K562 (cell line): ENCODE results near the gene MYLK2. TPM values are rescaled to one million over a fixed set of nuclear protein-coding genes. Genes with fewer than 3 reads are reported as not detected.
A peak's percentile ranks its signal among the peaks of the same experiment; 100 is the strongest.

Experiments
- DACH1 ChIP-seq: fragments of 450-650 bp; IDR thresholded peaks from 2 replicates; pipeline ENCODE4 v1.6.1; 2018; ENCODE audit not compliant: partially characterized antibody
- E2F4 ChIP-seq: sonication (generic); formaldehyde crosslinking; IDR thresholded peaks from 2 replicates; pipeline ENCODE4 v1.8.0; 2022; ENCODE audit warnings: mild to moderate bottlenecking, low read depth, missing genetic modification reagents
- ERF ChIP-seq: fragments of 450-650 bp; formaldehyde crosslinking; IDR thresholded peaks from 2 replicates; pipeline ENCODE4 v1.4.0; 2020; ENCODE audit warnings: mild to moderate bottlenecking, mixed read lengths
- FOXA1 ChIP-seq: fragments of 450-650 bp; IDR thresholded peaks from 2 replicates; pipeline ENCODE4 v1.6.1; 2016; ENCODE audit warnings: mild to moderate bottlenecking, borderline replicate concordance
- KDM5B ChIP-seq: fragments of 200-600 bp; sonication (generic); IDR thresholded peaks from 2 replicates; pipeline ENCODE4 v1.6.1; 2012; ENCODE audit warnings: low read depth, mild to moderate bottlenecking, moderate library complexity, low read length, control low read depth, inconsistent platforms; ENCODE audit not compliant: insufficient replicate concordance
- KLF13 ChIP-seq: fragments of 450-650 bp; IDR thresholded peaks from 2 replicates; pipeline ENCODE4 v1.6.1; 2016; ENCODE audit warnings: missing genetic modification characterization, low read depth, mild to moderate bottlenecking, missing compliant biosample characterization, moderate library complexity, borderline replicate concordance
- NR2C2 ChIP-seq, 2 experiments: fragments of 200-800 bp in 1 of 2; sonication (Bioruptor generic) in 1 of 2; sonication (generic) in 1 of 2; formaldehyde crosslinking in 1 of 2; IDR thresholded peaks; 2 replicates each; pipeline versions ENCODE4 v1.6.1 to v1.8.0; 2016 to 2022; ENCODE audit warnings: mild to moderate bottlenecking in 1 of 2, missing compliant biosample characterization in 1 of 2, missing genetic modification characterization in 1 of 2, missing genetic modification reagents in 1 of 2
- NUFIP1 ChIP-seq: fragments of 450-650 bp; IDR thresholded peaks from 2 replicates; pipeline ENCODE4 v1.6.1; 2018; ENCODE audit not compliant: partially characterized antibody
- PML ChIP-seq: IDR thresholded peaks from 2 replicates; pipeline ENCODE4 v1.6.1; 2012; ENCODE audit warnings: low read length, inconsistent platforms
- RAD21 ChIP-seq, 2 experiments: fragments of 250-450 bp in 1 of 2; fragments of 450-650 bp in 1 of 2; sonication (Bioruptor Pico) in 1 of 2; formaldehyde crosslinking in 1 of 2; IDR thresholded peaks in 1 of 2; conservative IDR thresholded peaks in 1 of 2; 2 replicates each; pipeline versions ENCODE4 v1.4.0 to v1.8.0; 2020 to 2022; ENCODE audit warnings: mild to moderate bottlenecking in 2 of 2, moderate library complexity in 1 of 2
- RFX1 ChIP-seq: fragments of 450-650 bp; IDR thresholded peaks from 2 replicates; pipeline ENCODE4 v1.6.1; 2016; ENCODE audit warnings: mild to moderate bottlenecking, moderate library complexity
- RHOXF2B ChIP-seq: fragments of 250-450 bp; sonication (Bioruptor Pico); conservative IDR thresholded peaks from 2 replicates; pipeline ENCODE4 v1.5.1; 2021
- SNIP1 ChIP-seq: fragments of 450-650 bp; IDR thresholded peaks from 2 replicates; pipeline ENCODE4 v1.7.1; 2017; ENCODE audit warnings: low read depth, mild to moderate bottlenecking
- TARDBP ChIP-seq: fragments of 450-650 bp; IDR thresholded peaks from 2 replicates; pipeline ENCODE4 v1.6.1; 2016
- TBP ChIP-seq: optimal IDR thresholded peaks from 2 replicates; pipeline ENCODE3; 2011; ENCODE audit warnings: low read depth, low read length, improper control_type of control experiment
- ZBTB1 ChIP-seq: sonication (generic); formaldehyde crosslinking; IDR thresholded peaks from 2 replicates; pipeline ENCODE4 v1.8.1; 2023; ENCODE audit warnings: missing genetic modification reagents, low read depth, mild to moderate bottlenecking, borderline replicate concordance
- ZNF24 ChIP-seq: fragments of 450-650 bp; IDR thresholded peaks from 2 replicates; pipeline ENCODE4 v1.6.1; 2016
- ZNF282 ChIP-seq: sonication (generic); formaldehyde crosslinking; IDR thresholded peaks from 2 replicates; pipeline ENCODE4 v1.8.1; 2023; ENCODE audit warnings: missing genetic modification reagents
- ZNF436 ChIP-seq: fragments of 250-450, 450-650 bp; sonication (Bioruptor Pico); formaldehyde crosslinking; IDR thresholded peaks from 2 replicates; pipeline ENCODE4 v1.7.0; 2020; ENCODE audit warnings: mild to moderate bottlenecking
- polyA plus RNA-seq, 8 experiments: library from polyadenylated mRNA; depleted of rRNA in 4 of 8; stranded (reverse) in 5 of 8; unstranded in 3 of 8; fragments of >200 nt; fragmentation: Nextera tagmentation in 2 of 8; fragmentation: Illumina TruSeq in 1 of 8; extraction: Ambion mirVana in 2 of 8; extraction: Trizol in 1 of 8; gene quantifications; 2 replicates each; pipeline versions ENCODE4 v1.2.1 to v1.2.3, GENCODE V29; 2011 to 2014; ENCODE audit warnings: inconsistent platforms in 1 of 8, missing spikeins in 1 of 8
- total RNA-seq, 7 experiments: library from RNA; depleted of rRNA in 6 of 7; stranded (reverse); fragments of >200 nt in 6 of 7; fragmentation: Illumina TruSeq in 2 of 7; extraction: Trizol in 2 of 7; gene quantifications; 2 replicates each; pipeline versions ENCODE4 v1.2.1 to v1.2.3, GENCODE V29; 2011 to 2021; ENCODE audit warnings: low replicate concordance in 1 of 7
- TF ChIP-seq, protein P1 (sequence below): fragments of 250-450 bp; sonication (Bioruptor Pico); IDR thresholded peaks from 2 replicates; pipeline ENCODE4 v1.8.0; 2022; ENCODE audit warnings: inconsistent platforms
- TF ChIP-seq, protein P2 (sequence below): sonication (generic); formaldehyde crosslinking; IDR thresholded peaks from 2 replicates; pipeline ENCODE4 v1.8.0; 2023; ENCODE audit warnings: mild to moderate bottlenecking, missing genetic modification reagents
- TF ChIP-seq, protein P3 (sequence below): fragments of 250-450 bp; sonication (Bioruptor Pico); IDR thresholded peaks from 2 replicates; pipeline ENCODE4 v1.5.0; 2021; ENCODE audit warnings: mild to moderate bottlenecking, borderline replicate concordance

The MYLK2 gene
- total and polyA plus RNA-seq, 9 of the 15 experiments (the other 6 are each of a cell fraction or from before 2014, with no cell fraction given) = 0.07 to 0.53 (median 0.18) TPM; not detected in 2

GRCh38 chr20:31835977-31836852, 17.1 kb downstream of the MYLK2 start (continued):
- TF ChIP-seq E2F4 (CRISPR knock-in tag) (no peak), SNIP1 (no peak), ERF (CRISPR knock-in tag) (no peak), ZNF24 (peak; percentile 37; the same call in 1 of the 2 replicates), DACH1 (peak; percentile 36), KDM5B (no peak), KLF13 (tag) (no peak), RAD21 (CRISPR knock-in tag; conservative IDR thresholded peaks at IDR 0.05 in 1 of 2, IDR thresholded peaks at IDR 0.05 in 1 of 2) (no peak), TBP (peak; percentile 24), PML (no peak), ZBTB1 (CRISPR knock-in tag) (peak; percentile 87), ZNF436 (CRISPR knock-in tag) (no peak), FOXA1 (no peak), NR2C2 (CRISPR knock-in tag; IDR thresholded peaks at IDR 0.05) (no peak), NR2C2 (tag; IDR thresholded peaks at IDR 0.05) (no peak), ZNF282 (CRISPR knock-in tag) (no peak), RFX1 (no peak), RHOXF2B (CRISPR knock-in tag) (no peak), TARDBP (0 out of 2 replicates have a peak, but pooled peaks have one; percentile 52), NUFIP1 (no peak)
- TF ChIP-seq, protein P1, sequence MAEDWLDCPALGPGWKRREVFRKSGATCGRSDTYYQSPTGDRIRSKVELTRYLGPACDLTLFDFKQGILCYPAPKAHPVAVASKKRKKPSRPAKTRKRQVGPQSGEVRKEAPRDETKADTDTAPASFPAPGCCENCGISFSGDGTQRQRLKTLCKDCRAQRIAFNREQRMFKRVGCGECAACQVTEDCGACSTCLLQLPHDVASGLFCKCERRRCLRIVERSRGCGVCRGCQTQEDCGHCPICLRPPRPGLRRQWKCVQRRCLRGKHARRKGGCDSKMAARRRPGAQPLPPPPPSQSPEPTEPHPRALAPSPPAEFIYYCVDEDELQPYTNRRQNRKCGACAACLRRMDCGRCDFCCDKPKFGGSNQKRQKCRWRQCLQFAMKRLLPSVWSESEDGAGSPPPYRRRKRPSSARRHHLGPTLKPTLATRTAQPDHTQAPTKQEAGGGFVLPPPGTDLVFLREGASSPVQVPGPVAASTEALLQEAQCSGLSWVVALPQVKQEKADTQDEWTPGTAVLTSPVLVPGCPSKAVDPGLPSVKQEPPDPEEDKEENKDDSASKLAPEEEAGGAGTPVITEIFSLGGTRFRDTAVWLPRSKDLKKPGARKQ = no peak
- TF ChIP-seq, protein P2, sequence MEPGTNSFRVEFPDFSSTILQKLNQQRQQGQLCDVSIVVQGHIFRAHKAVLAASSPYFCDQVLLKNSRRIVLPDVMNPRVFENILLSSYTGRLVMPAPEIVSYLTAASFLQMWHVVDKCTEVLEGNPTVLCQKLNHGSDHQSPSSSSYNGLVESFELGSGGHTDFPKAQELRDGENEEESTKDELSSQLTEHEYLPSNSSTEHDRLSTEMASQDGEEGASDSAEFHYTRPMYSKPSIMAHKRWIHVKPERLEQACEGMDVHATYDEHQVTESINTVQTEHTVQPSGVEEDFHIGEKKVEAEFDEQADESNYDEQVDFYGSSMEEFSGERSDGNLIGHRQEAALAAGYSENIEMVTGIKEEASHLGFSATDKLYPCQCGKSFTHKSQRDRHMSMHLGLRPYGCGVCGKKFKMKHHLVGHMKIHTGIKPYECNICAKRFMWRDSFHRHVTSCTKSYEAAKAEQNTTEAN (CRISPR knock-in tag) = 0 out of 2 replicates have a peak, but pooled peaks have one; percentile 37
- TF ChIP-seq, protein P3, sequence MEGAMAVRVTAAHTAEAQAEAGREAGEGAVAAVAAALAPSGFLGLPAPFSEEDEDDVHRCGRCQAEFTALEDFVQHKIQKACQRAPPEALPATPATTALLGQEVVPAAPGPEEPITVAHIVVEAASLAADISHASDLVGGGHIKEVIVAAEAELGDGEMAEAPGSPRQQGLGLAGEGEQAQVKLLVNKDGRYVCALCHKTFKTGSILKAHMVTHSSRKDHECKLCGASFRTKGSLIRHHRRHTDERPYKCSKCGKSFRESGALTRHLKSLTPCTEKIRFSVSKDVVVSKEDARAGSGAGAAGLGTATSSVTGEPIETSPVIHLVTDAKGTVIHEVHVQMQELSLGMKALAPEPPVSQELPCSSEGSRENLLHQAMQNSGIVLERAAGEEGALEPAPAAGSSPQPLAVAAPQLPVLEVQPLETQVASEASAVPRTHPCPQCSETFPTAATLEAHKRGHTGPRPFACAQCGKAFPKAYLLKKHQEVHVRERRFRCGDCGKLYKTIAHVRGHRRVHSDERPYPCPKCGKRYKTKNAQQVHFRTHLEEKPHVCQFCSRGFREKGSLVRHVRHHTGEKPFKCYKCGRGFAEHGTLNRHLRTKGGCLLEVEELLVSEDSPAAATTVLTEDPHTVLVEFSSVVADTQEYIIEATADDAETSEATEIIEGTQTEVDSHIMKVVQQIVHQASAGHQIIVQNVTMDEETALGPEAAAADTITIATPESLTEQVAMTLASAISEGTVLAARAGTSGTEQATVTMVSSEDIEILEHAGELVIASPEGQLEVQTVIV (CRISPR knock-in tag) = no peak
